Testis (tissue), 3 donors: ENCODE measurements around the gene SIX6. TPM values are rescaled to one million over a fixed set of nuclear protein-coding genes. Genes with fewer than 3 reads are reported as not detected.

ENCODE experiments used
- DNase-seq: peaks from one replicate; pipeline ENCODE4 v3.0.0-alpha.2; 2019
- H3K27ac ChIP-seq, 2 donors: fragments of 200-600 bp; sonication (generic); one replicate each; pipeline ENCODE4 v1.5.1; 2019
- H3K27me3 ChIP-seq: fragments of 200-600 bp; sonication (generic); one replicate; pipeline ENCODE4 v1.5.1; 2019
- H3K36me3 ChIP-seq: fragments of 200-600 bp; sonication (generic); one replicate; pipeline ENCODE4 v1.5.1; 2017; ENCODE audit warnings: low read depth; ENCODE audit errors: missing control alignments
- H3K4me1 ChIP-seq: fragments of 200-600 bp; sonication (generic); one replicate; pipeline ENCODE4 v1.5.1; 2019
- H3K4me3 ChIP-seq, 2 donors: fragments of 200-600 bp; sonication (generic); one replicate each; pipeline ENCODE4 v1.5.1; 2017 to 2019
- H3K9me3 ChIP-seq: fragments of 200-600 bp; sonication (generic); one replicate; pipeline ENCODE4 v1.5.1; 2017
- CTCF ChIP-seq, 3 experiments: fragments of 450-650 bp in 2 of 3; fragments of 200-600 bp in 1 of 3; sonication (generic) in 1 of 3; IDR thresholded peaks; one replicate each; pipeline ENCODE4 v1.5.1; 2016 to 2019; ENCODE audit warnings: antibody characterized with exemption in 3 of 3, mild to moderate bottlenecking in 2 of 3, moderate library complexity in 1 of 3
- POLR2A ChIP-seq: fragments of 450-650 bp; IDR thresholded peaks from one replicate; pipeline ENCODE4 v1.6.1; 2017; ENCODE audit warnings: antibody characterized with exemption, mild to moderate bottlenecking, moderate library complexity
- WGBS, 2 donors: methylation state at CpG; one replicate each; pipeline ENCODE4 v1.1.5; 2018; 5-methylcytosine and 5-hydroxymethylcytosine counted together
- intact Hi-C: fragments of 100-400 bp; cut with DNase I; formaldehyde crosslinking; loops from one replicate; pipeline ENCODE4 v1.15.1; 2023; ENCODE audit warnings: low total_unique reads
- polyA plus RNA-seq: library from polyadenylated mRNA; stranded (reverse); fragments of 350-450 nt; fragmentation: Illumina TruSeq; extraction: RNeasy Lipid Tissue Mini Kit (QIAGEN cat#74804); gene quantifications from one replicate; pipeline ENCODE4 v1.2.3, GENCODE V29; 2014; ENCODE audit warnings: low read depth, low replicate concordance; ENCODE audit not compliant: insufficient read depth
- total RNA-seq, 2 donors: library from RNA; depleted of rRNA; stranded (reverse); fragments of >200 nt; gene quantifications; one replicate each; pipeline ENCODE4 v1.2.3, GENCODE V29; 2016

Gene SIX6
- total and polyA plus RNA-seq, 3 donors from 2014 or later, result 0.17 to 0.39 (median 0.31) TPM

- Histone ChIP-seq H3K27ac (no peak overlapping the region), H3K27me3 (no peaks in the 10 kb centered on the region), H3K4me3 (no peak overlapping the region), H3K4me1 (peaks cover 5% of the 10 kb centered on the region), H3K9me3 (no peaks in the 10 kb centered on the region), H3K36me3 (no peaks in the 10 kb centered on the region)
- WGBS, 2 donors, result 11 to 27% methylated on average over 2 of the region's 2 CpGs
- intact Hi-C loops, result no loop called here
- no peak for TF ChIP-seq POLR2A
- TF ChIP-seq CTCF (IDR thresholded peaks at IDR 0.05), result no peak
- no peak for DNase-seq
Observed at GRCh38 chr14:60505448-60505847, 3.5 kb upstream of the SIX6 start.

GRCh38 chr14:60506010-60506409 is 2.9 kb upstream of the SIX6 start:
- Histone ChIP-seq H3K27me3 (no peaks in the 10 kb centered on the region), H3K27ac (no peak overlapping the region), H3K4me3 (no peak overlapping the region), H3K9me3 (no peaks in the 10 kb centered on the region), H3K4me1 (peaks cover 5% of the 10 kb centered on the region), H3K36me3 (no peaks in the 10 kb centered on the region)
- DNase-seq, result no peak
- no peak for TF ChIP-seq POLR2A
- no peak for TF ChIP-seq CTCF (IDR thresholded peaks at IDR 0.05)
- intact Hi-C loops, result no loop called here
- 5 to 9% methylated on average over 7 of the region's 7 CpGs for WGBS, 2 donors

- Histone ChIP-seq H3K27me3 (no peaks in the 10 kb centered on the region), H3K27ac (no peak overlapping the region), H3K36me3 (no peaks in the 10 kb centered on the region), H3K4me1 (peaks cover 5% of the 10 kb centered on the region), H3K4me3 (no peak overlapping the region), H3K9me3 (no peaks in the 10 kb centered on the region)
- WGBS, 2 donors, result 7 to 8% methylated on average over 17 of the region's 17 CpGs
- intact Hi-C loops, result no loop called here
- no peak for DNase-seq
- TF ChIP-seq CTCF (IDR thresholded peaks at IDR 0.05) (no peak), POLR2A (no peak)
Observed at GRCh38 chr14:60506462-60506984, 2.4 kb upstream of the SIX6 start.

GRCh38 chr14:60506985-60507829 is 1.7 kb upstream of the SIX6 start:
- no peak for DNase-seq
- intact Hi-C loops, result no loop called here
- peaks cover 5% of the 10 kb centered on the region for H3K4me1 ChIP-seq
- H3K4me3 ChIP-seq, result no peak overlapping the region
- TF ChIP-seq POLR2A, result no peak
- H3K9me3 ChIP-seq, result no peaks in the 10 kb centered on the region
- H3K27ac ChIP-seq, result no peak overlapping the region
- WGBS, 2 donors, result 3 to 6% methylated on average over 40 to 48 of the region's 48 CpGs
- no peaks in the 10 kb centered on the region for H3K36me3 ChIP-seq
- H3K27me3 ChIP-seq, result no peaks in the 10 kb centered on the region

GRCh38 chr14:60508363-60508706 is 611 bp upstream of the SIX6 start:
- Histone ChIP-seq H3K4me3 (no peak overlapping the region), H3K9me3 (no peaks in the 10 kb centered on the region), H3K4me1 (peaks cover 5% of the 10 kb centered on the region), H3K27ac (no peak overlapping the region), H3K27me3 (no peaks in the 10 kb centered on the region), H3K36me3 (no peaks in the 10 kb centered on the region)
- TF ChIP-seq CTCF (IDR thresholded peaks at IDR 0.05) (no peak), POLR2A (no peak)
- WGBS, 2 donors, result 3% methylated on average over 5 of the region's 5 CpGs
- no peak for DNase-seq
- intact Hi-C loops, result no loop called here
